Posterior cingulate gyrus (tissue), 11 donors: ENCODE measurements around the gene P2RX6.
"Not testable (repeated sequence)": the region's sequence is repeated elsewhere in the genome, so short reads cannot be mapped to it uniquely, and the experiment has no call there.

Source experiments
- DNase-seq, 10 donors: peaks; one replicate each; pipeline versions ENCODE4 v3.0.0 to v3.0.0-alpha.2; 2020 to 2021; ENCODE audit warnings: mixed read lengths in 3 of 10
- intact Hi-C: fragments of 100-400 bp; cut with DNase I; formaldehyde crosslinking; loops from one replicate; pipeline ENCODE4 v1.15.1; 2023

The P2RX6 gene

GRCh38 chr22:21047035-21047661 is 32.2 kb downstream of the P2RX6 start:
- intact Hi-C loops = no loop called here
- DNase-seq = peak in 3 of 10 donors; percentile 25 to 64 (median 30)

GRCh38 chr22:21047730-21048129 is 32.8 kb downstream of the P2RX6 start:
- intact Hi-C loops = no loop called here
- DNase-seq = peak in 2 of 10 donors; percentile 51 to 61

GRCh38 chr22:21048448-21048847 is 33.5 kb downstream of the P2RX6 start:
- intact Hi-C loops = not testable (repeated sequence)
- peak in 2 of 10 donors; percentile 28 to 35 for DNase-seq

- DNase-seq = peak in 1 of 10 donors; percentile 51
- intact Hi-C loops = not testable (repeated sequence)
Measured at GRCh38 chr22:21048965-21049364, 34.0 kb downstream of the P2RX6 start.

GRCh38 chr22:21051145-21051830 is 36.3 kb downstream of the P2RX6 start:
- peak in 2 of 10 donors; percentile 56 to 59 for DNase-seq
- intact Hi-C loops = no loop called here

- peak in 1 of 10 donors; percentile 79 for DNase-seq
- intact Hi-C loops = no loop called here
Measured at GRCh38 chr22:21051831-21052400, 37.0 kb downstream of the P2RX6 start.

GRCh38 chr22:21052715-21053459 is 37.9 kb downstream of the P2RX6 start:
- intact Hi-C loops = no loop called here
- DNase-seq = peak in 2 of 10 donors; percentile 47 to 53

GRCh38 chr22:21054046-21054713 is 39.2 kb downstream of the P2RX6 start:
- intact Hi-C loops = no loop called here

GRCh38 chr22:21054714-21055563 is 40.0 kb downstream of the P2RX6 start:
- DNase-seq = peak in 2 of 10 donors; percentile 43 to 81
- intact Hi-C loops = no loop called here

More at GRCh38 chr22:21054046-21054713, 39.2 kb downstream of the P2RX6 start:
- peak in 2 of 10 donors; percentile 55 to 61 for DNase-seq

GRCh38 chr22:21055564-21055834 is 40.5 kb downstream of the P2RX6 start:
- DNase-seq = peak in 1 of 10 donors; percentile 62
- intact Hi-C loops = no loop called here

- DNase-seq = peak in 2 of 10 donors; percentile 44 to 45
- intact Hi-C loops = no loop called here
Measured at GRCh38 chr22:21055880-21056319, 40.9 kb downstream of the P2RX6 start.

- DNase-seq, intact Hi-C loops: not testable (repeated sequence)
Measured at GRCh38 chr22:21060363-21060762, 45.4 kb downstream of the P2RX6 start.

- intact Hi-C loops, DNase-seq: not testable (repeated sequence)
Measured at GRCh38 chr22:21061660-21062321, 46.8 kb downstream of the P2RX6 start.

GRCh38 chr22:21064425-21064824 is 49.5 kb downstream of the P2RX6 start:
- intact Hi-C loops = not testable (repeated sequence)
- peak in 1 of 10 donors; percentile 43 for DNase-seq

- peak in 2 of 10 donors; percentile 18 to 24 for DNase-seq
- intact Hi-C loops = no loop called here
Measured at GRCh38 chr22:21064917-21065864, 50.2 kb downstream of the P2RX6 start.

GRCh38 chr22:21067075-21067900 is 52.3 kb downstream of the P2RX6 start:
- intact Hi-C loops = no loop called here
- peak in 1 of 10 donors; percentile 55 for DNase-seq
